Activated T-helper 17 cell treated with anti-CD3 and anti-CD28 coated beads, Interleukin-2, amount 50 U/mL, for 72 hours (primary cell): ENCODE data around the gene AZIN2. TPM values are rescaled to one million over a fixed set of nuclear protein-coding genes. Genes with fewer than 3 reads are reported as not detected.

Source experiments
- ATAC-seq: fragments of 150-1000 bp; cut with Tn5 transposase; replicated peaks from 2 replicates; pipeline ENCODE4 v1.10.0; 2021; ENCODE audit warnings: mild to moderate bottlenecking, moderate library complexity
- H3K27ac Mint-ChIP-seq: one replicate; pipeline ENCODE4 v1.8.0; 2022; ENCODE audit warnings: mixed read lengths
- H3K27me3 Mint-ChIP-seq: one replicate; pipeline ENCODE4 v1.8.0; 2022; ENCODE audit warnings: mixed read lengths
- H3K36me3 Mint-ChIP-seq: one replicate; pipeline ENCODE4 v1.8.0; 2022; ENCODE audit warnings: low read depth, mild to moderate bottlenecking, mixed read lengths
- H3K4me1 Mint-ChIP-seq: one replicate; pipeline ENCODE4 v1.8.0; 2022; ENCODE audit warnings: mixed read lengths
- H3K4me3 Mint-ChIP-seq: one replicate; pipeline ENCODE4 v1.8.0; 2022; ENCODE audit warnings: mild to moderate bottlenecking, mixed read lengths
- H3K9me3 Mint-ChIP-seq: one replicate; pipeline ENCODE4 v1.8.0; 2022; ENCODE audit warnings: mixed read lengths
- total RNA-seq, 2 donors: library from RNA; stranded (reverse); gene quantifications; one replicate each; pipeline ENCODE4 v1.2.3, GENCODE V29; 2022

Gene AZIN2
- total RNA-seq, 2 donors from 2014 or later = 3.4 to 3.7 TPM

- Mint-ChIP-seq H3K4me1 (peaks cover 6% of the 10 kb centered on the region), H3K27ac (peak overlapping the region; percentile 89), H3K27me3 (no peaks in the 10 kb centered on the region), H3K9me3 (no peaks in the 10 kb centered on the region), H3K36me3 (peaks cover 4% of the 10 kb centered on the region), H3K4me3 (no peak overlapping the region)
- ATAC-seq = peak; percentile 47
These were observed 59.5 kb downstream of the AZIN2 start for GRCh38 chr1:33140153-33141149.

GRCh38 chr1:33141216-33141615, 60.3 kb downstream of the AZIN2 start:
- Mint-ChIP-seq H3K4me3 (no peak overlapping the region), H3K27ac (peak overlapping the region; percentile 89), H3K36me3 (peaks cover 7% of the 10 kb centered on the region), H3K4me1 (peaks cover 6% of the 10 kb centered on the region), H3K27me3 (no peaks in the 10 kb centered on the region), H3K9me3 (no peaks in the 10 kb centered on the region)
- no peak for ATAC-seq

GRCh38 chr1:33141781-33142180, 60.8 kb downstream of the AZIN2 start:
- peaks cover 9% of the 10 kb centered on the region for H3K4me1 Mint-ChIP-seq
- ATAC-seq = no peak
- H3K27me3 Mint-ChIP-seq = no peaks in the 10 kb centered on the region
- no peak overlapping the region for H3K4me3 Mint-ChIP-seq
- peaks cover 12% of the 10 kb centered on the region for H3K36me3 Mint-ChIP-seq
- H3K27ac Mint-ChIP-seq = peak overlapping the region; percentile 89
- no peaks in the 10 kb centered on the region for H3K9me3 Mint-ChIP-seq

GRCh38 chr1:33142483-33143064, 61.6 kb downstream of the AZIN2 start:
- no peak overlapping the region for H3K4me3 Mint-ChIP-seq
- no peak for ATAC-seq
- H3K4me1 Mint-ChIP-seq = peaks cover 10% of the 10 kb centered on the region
- peak overlapping the region; percentile 36 for H3K27ac Mint-ChIP-seq
- no peaks in the 10 kb centered on the region for H3K27me3 Mint-ChIP-seq
- peaks cover 15% of the 10 kb centered on the region for H3K36me3 Mint-ChIP-seq
- no peaks in the 10 kb centered on the region for H3K9me3 Mint-ChIP-seq

- Mint-ChIP-seq H3K4me1 (peaks cover 10% of the 10 kb centered on the region), H3K27me3 (no peaks in the 10 kb centered on the region), H3K36me3 (peaks cover 15% of the 10 kb centered on the region), H3K4me3 (no peak overlapping the region), H3K27ac (peak overlapping the region; percentile 23), H3K9me3 (no peaks in the 10 kb centered on the region)
- ATAC-seq = no peak
These were observed 62.2 kb downstream of the AZIN2 start for GRCh38 chr1:33143176-33143575.

GRCh38 chr1:33143698-33144097, 62.7 kb downstream of the AZIN2 start:
- ATAC-seq = no peak
- H3K9me3 Mint-ChIP-seq = no peaks in the 10 kb centered on the region
- peaks cover 10% of the 10 kb centered on the region for H3K4me1 Mint-ChIP-seq
- H3K27me3 Mint-ChIP-seq = no peaks in the 10 kb centered on the region
- H3K4me3 Mint-ChIP-seq = no peak overlapping the region
- H3K27ac Mint-ChIP-seq = peak overlapping the region; percentile 23
- H3K36me3 Mint-ChIP-seq = peaks cover 15% of the 10 kb centered on the region

GRCh38 chr1:33146003-33146402, 65.0 kb downstream of the AZIN2 start:
- Mint-ChIP-seq H3K4me3 (no peak overlapping the region), H3K36me3 (peaks cover 15% of the 10 kb centered on the region), H3K9me3 (no peaks in the 10 kb centered on the region), H3K27ac (no peak overlapping the region), H3K27me3 (no peaks in the 10 kb centered on the region), H3K4me1 (peaks cover 9% of the 10 kb centered on the region)
- no peak for ATAC-seq

GRCh38 chr1:33147275-33147996, 66.5 kb downstream of the AZIN2 start:
- no peaks in the 10 kb centered on the region for H3K27me3 Mint-ChIP-seq
- ATAC-seq = no peak
- H3K27ac Mint-ChIP-seq = no peak overlapping the region
- no peak overlapping the region for H3K4me3 Mint-ChIP-seq
- H3K4me1 Mint-ChIP-seq = peaks cover 5% of the 10 kb centered on the region
- H3K36me3 Mint-ChIP-seq = peaks cover 15% of the 10 kb centered on the region
- H3K9me3 Mint-ChIP-seq = no peaks in the 10 kb centered on the region

GRCh38 chr1:33147997-33148314, 67.0 kb downstream of the AZIN2 start:
- peaks cover 5% of the 10 kb centered on the region for H3K4me1 Mint-ChIP-seq
- H3K27ac Mint-ChIP-seq = no peak overlapping the region
- H3K27me3 Mint-ChIP-seq = no peaks in the 10 kb centered on the region
- H3K36me3 Mint-ChIP-seq = peaks cover 15% of the 10 kb centered on the region
- no peak overlapping the region for H3K4me3 Mint-ChIP-seq
- no peak for ATAC-seq
- no peaks in the 10 kb centered on the region for H3K9me3 Mint-ChIP-seq

- no peak overlapping the region for H3K4me3 Mint-ChIP-seq
- no peaks in the 10 kb centered on the region for H3K27me3 Mint-ChIP-seq
- ATAC-seq = no peak
- peaks cover 15% of the 10 kb centered on the region for H3K36me3 Mint-ChIP-seq
- no peak overlapping the region for H3K27ac Mint-ChIP-seq
- H3K9me3 Mint-ChIP-seq = no peaks in the 10 kb centered on the region
- peaks cover 5% of the 10 kb centered on the region for H3K4me1 Mint-ChIP-seq
These were observed 67.7 kb downstream of the AZIN2 start for GRCh38 chr1:33148615-33149014.

GRCh38 chr1:33149453-33150190, 68.7 kb downstream of the AZIN2 start:
- peaks cover 5% of the 10 kb centered on the region for H3K4me1 Mint-ChIP-seq
- no peaks in the 10 kb centered on the region for H3K27me3 Mint-ChIP-seq
- peak overlapping the region; percentile 76 for H3K27ac Mint-ChIP-seq
- no peak overlapping the region for H3K4me3 Mint-ChIP-seq
- H3K9me3 Mint-ChIP-seq = no peaks in the 10 kb centered on the region
- H3K36me3 Mint-ChIP-seq = peaks cover 15% of the 10 kb centered on the region
- ATAC-seq = no peak

- no peak overlapping the region for H3K4me3 Mint-ChIP-seq
- H3K36me3 Mint-ChIP-seq = peaks cover 13% of the 10 kb centered on the region
- H3K9me3 Mint-ChIP-seq = no peaks in the 10 kb centered on the region
- H3K27me3 Mint-ChIP-seq = no peaks in the 10 kb centered on the region
- peaks cover 5% of the 10 kb centered on the region for H3K4me1 Mint-ChIP-seq
- H3K27ac Mint-ChIP-seq = peak overlapping the region; percentile 76
- no peak for ATAC-seq
These were observed 69.6 kb downstream of the AZIN2 start for GRCh38 chr1:33150522-33150921.

- H3K9me3 Mint-ChIP-seq = no peaks in the 10 kb centered on the region
- peak overlapping the region; percentile 43 for H3K27ac Mint-ChIP-seq
- peaks cover 16% of the 10 kb centered on the region for H3K36me3 Mint-ChIP-seq
- H3K4me1 Mint-ChIP-seq = peaks cover 5% of the 10 kb centered on the region
- no peaks in the 10 kb centered on the region for H3K27me3 Mint-ChIP-seq
- ATAC-seq = no peak
- no peak overlapping the region for H3K4me3 Mint-ChIP-seq
These were observed 70.2 kb downstream of the AZIN2 start for GRCh38 chr1:33151116-33151515.
